GM21515 (cell line): ENCODE results near the gene DENND1A.
A peak's percentile ranks its signal among the peaks of the same experiment; 100 is the strongest.
"Not testable (repeated sequence)": the region's sequence is repeated elsewhere in the genome, so short reads cannot be mapped to it uniquely, and the experiment has no call there.

Experiments
- ATAC-seq: cut with Tn5 transposase; IDR thresholded peaks from one replicate; pipeline ENCODE4 v1.9.1; 2021; ENCODE audit not compliant: unreplicated experiment

Gene DENND1A

DNA sequence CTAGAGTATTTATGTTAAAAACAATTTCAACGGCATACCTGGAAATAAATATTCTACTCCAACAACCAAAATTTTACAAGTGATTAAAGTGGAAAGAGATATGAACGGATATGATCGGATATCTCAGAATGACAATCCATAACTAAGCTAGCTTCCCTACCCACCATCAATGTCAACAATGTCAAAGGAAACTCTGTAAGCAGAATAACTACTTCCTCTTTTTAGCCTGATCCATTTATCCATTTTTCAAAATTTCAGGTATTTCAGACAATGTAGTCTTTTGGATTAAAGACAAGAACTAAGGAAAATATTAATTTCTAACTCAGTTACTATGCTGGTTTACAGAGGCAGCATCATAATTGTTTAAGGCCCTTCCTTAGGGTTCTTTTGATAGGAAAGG is 188.7 kb downstream of the DENND1A start:
- no peak for ATAC-seq

DNA sequence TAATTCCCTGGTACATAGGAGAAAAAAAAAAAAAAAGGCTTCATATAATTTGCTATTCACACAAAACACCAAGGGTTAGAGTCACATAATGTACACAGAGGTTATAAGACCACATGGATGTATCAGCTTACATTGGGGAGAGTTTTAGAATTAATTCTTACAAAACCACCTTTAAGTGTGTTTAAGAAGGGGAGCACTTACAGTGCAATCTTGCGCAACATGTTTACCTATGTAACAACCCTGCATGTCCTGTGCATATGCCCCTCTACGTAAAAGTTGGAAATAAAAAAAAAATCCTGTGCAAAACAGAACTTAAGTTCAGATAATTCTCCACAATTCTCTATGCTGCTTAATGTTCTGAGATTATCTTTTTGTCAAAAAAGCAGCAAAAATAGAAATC is 190.0 kb downstream of the DENND1A start:
- no peak for ATAC-seq

DNA sequence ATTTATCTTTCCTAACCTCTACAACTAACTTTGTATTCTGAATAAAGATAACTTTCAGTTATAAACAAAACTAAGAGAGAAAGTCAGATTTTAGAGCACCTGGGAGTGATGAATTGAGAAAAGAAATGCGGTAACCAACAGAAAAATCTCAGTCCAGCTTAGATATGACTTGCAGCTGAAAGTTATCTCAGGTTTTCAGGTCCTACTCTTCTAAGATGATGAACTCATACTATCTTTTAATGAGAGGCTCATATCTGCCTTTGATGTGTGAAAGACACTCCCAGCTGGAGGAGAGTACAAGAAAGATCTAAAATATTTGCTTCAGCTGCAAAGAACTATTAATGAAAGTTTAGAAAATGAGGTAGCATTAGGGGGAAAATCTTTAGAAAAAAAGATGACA is 190.5 kb downstream of the DENND1A start:
- no peak for ATAC-seq

DNA sequence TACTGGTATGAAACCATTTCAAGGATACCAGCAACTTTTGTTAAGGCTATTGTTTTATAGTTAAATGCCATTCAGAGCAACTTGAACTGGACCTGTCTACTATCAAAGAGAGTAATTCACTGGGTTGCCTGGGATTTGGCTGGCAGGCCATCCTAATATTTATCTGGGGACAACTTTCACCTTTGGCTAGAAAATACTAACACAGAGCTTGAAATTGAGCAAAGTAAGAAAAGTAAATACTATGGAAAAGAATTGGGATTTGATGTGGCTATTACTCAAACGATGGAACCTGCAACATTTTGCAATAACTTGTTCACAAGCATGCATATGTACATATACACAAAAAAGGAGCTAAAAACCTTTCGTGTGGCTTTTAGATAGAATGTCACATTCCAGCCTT is 191.3 kb downstream of the DENND1A start:
- no peak for ATAC-seq

DNA sequence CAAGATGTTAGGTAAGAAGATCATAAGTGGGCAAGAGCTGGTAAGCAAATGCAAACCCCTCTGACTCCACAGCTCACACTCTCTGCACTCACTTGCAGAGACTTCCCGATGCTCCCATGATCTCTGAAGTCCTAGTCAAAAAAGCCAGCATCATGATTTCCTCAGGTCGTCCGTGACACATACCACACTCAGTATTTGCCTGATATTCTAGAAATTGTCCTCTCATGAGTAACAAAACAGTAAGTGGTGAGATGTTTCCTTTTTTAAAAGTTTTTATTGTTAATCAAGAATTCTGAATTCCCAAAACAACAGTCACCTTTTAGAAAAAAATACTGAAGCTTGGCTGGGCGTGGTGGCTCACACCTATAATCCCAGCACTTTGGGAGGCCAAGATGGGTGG is 194.6 kb downstream of the DENND1A start:
- ATAC-seq: no peak

DNA sequence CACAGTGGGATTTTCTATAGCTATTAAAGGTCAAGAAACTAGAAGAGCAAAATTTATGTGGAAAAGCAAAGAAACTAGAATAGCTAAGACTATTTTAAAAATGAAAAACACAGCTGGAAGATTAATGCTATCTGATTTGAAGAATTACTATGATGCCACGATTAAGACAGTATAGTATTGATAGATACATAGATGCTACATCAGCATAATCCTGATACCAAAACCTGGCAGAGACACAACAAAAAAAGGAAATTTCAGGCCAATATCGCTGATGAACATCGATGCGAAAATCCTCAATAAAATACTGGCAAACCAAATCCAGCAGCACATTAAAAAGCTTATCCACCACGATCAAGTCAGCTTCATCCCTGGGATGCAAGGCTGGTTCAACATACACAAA is 201.4 kb downstream of the DENND1A start:
- ATAC-seq: not testable (repeated sequence)

DNA sequence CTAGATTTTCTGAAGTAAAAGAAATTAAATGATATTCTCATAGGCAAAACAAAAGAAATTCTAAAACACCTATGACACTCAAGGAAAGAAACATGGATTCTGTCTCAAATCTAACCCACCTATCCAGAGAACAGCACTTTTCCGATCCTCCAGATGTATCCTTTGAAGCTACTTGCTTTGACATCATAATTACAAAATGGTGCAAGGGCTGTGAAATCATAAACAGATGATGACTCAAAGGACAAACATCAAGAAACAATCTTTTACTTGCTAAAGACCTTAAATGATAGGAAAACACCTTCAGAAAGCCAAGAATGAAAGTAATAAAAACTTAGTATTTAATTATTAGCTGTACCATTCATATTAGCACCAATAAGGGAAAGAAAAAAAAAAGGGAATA is 202.6 kb downstream of the DENND1A start:
- ATAC-seq: no peak

DNA sequence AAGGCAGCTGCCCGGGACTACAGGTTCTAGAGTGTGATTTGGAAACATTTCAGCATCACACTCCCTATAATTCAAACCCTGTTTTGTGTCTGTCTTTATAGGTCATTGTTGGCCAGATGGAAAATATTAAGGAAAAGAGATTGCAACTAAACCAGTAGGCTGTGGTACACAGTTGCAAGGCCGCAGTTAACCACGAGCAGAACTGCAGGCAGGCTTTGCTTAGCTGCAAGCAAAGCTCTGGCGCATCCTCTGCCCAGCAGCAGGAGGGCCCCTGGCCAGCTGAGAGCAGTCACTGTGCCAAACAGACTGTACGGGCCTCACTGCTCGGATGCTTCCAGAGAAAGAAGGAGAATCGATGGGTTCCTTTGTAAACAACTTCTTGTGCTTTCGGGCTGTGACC is 204.5 kb downstream of the DENND1A start:
- no peak for ATAC-seq

DNA sequence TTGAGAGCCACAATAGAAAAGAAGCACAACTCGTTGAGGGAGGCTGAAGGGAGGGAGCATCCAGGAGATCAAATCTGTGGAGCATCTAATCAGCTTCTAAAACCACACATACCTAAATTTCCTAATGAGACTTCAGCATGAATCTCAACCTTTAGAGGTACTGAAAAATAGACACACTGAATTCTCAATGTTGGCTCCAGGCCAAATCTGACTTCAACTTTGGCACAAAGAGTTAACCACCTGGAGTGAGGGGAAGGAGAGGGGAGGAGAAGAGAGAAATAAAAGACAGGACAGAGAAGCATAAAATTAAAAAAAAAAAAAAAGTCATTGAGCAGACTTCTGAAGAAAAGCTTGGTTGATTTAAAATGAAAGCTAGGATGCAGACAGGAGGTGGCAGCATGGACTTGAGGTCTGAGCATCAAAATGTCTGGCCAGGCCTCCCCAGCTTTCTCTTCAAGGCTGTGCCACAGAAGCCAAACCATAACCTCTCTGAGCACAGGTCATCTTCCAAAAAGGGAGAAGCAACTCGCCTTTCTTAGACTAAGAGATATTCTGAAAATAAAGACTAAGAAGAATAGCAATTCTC is 205.6 kb downstream of the DENND1A start:
- no peak for ATAC-seq

DNA sequence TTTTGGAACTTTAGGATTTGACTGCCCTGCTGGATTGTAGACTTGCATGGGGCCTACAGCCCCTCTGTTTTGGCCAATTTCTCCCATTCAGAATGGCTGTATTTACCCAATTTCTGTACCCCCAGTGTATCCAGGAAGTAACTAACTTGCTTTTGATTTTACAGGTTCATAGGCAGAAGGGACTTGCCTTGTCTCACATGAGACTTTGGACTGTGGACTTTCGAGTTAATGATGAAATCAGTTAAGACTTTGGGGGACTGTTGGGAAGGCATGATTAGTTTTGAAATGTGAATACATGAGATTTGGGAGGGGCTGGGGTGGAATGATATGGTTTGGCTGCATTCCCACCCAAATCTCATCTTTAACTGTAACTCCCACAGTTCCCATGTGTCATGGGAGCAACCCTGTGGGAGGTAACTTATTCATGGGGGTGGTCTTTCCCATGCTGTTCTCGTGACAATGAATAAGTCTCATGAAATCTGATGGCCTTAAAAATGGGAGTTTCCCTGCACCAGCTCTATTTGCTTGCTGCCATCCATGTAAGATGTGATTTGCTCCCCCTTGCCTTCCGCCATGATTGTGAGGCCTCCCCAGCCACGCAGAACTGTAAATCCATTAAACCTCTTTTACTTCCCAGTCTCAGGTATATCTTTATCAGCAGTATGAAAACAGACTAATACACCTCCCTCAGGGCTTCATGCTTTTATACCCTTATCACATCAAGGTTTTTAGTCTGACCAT is 206.6 kb downstream of the DENND1A start:
- no peak for ATAC-seq

DNA sequence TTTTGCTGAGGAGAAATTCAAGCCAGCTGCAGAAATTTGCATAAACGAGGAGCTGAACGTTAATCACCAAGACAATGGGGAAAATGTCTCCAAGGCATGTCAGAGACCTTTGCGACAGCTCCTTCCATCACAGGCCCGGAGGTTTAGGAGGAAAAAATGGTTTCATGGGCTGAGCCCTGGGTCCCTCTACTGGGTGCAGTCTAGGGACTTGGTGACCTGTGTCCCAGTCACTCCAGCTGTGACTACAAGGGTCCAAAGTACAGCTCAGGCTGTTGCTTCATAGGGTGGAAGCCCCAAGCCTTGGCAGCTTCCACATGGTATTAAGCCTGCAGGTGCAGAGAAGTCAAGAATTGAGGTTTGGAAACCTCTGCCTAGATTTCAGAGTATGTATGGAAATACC is 207.5 kb downstream of the DENND1A start:
- ATAC-seq: no peak

DNA sequence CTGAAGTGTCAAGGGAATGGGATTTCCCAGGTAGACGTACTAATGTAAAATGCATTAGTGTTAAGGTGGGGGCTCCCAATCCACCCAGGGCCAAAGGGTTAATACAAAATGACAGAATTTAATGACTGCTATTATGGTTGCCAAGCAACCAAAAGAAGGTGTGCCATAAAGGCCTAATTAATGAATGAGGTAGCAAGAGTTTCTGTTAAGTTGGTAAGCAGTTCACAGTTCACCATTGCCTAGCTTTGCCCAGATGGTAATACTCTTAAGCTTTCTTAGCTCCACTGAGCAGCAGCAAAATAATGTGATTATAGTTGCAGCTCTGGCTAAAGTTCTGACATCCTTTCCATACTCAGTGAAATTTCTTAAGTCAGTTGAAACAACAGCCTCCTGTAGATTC is 211.7 kb downstream of the DENND1A start:
- ATAC-seq: no peak

DNA sequence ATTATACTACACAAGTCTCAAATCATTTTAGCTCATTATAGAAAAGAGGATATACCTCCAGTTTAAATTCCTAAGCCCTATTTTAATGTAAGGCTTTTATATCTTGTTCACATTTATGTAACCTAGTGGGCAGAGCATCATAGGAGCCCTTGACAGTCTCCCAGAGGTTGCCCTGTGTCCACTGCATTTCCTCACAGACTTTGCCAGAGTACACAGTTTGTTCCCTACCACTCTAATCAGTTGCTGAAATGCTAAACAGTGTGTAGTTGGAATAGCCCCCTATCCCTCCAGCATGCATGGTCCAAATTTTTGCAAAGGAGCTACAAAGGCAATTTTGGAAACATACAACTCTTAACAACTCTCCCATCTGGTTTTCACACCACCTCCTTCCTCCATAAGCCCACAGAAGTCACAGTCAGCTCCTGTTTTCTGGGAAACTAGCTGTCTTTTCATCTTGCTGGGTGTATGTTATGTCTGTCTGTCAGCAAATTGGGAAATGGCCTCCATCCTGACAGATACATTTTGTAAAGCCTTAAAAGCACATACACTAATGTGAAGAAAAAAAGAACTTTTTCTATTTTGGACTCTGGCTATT is 212.2 kb downstream of the DENND1A start:
- no peak for ATAC-seq

DNA sequence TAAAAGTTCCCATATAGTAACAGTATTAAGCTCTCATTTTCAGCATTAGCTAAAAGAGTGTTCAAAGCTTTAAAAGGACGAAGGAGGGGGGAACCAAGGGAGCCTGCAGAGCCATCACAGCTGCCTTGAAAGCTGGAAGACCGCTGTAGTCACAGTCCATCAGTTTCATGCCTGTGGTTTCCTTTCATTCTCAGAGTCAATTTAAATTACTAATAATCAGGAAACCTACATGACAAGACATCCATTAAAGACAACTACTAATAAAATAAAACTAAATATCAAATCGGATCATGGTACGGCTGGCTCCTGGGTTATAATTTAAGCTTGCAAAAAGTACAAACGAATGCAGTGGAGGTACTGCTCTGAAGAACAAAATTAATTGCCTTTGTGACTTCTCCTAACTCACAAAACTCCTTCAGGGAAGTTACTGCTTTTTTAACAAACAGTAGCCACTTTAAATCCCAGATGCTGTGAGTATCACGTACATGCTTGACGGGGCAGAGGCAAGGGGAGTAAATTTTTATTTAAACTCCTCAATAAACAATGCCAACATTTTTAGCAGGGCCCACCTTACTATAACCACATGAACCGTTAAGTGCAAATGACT is 213.5 kb downstream of the DENND1A start:
- peak; percentile 51 for ATAC-seq

DNA sequence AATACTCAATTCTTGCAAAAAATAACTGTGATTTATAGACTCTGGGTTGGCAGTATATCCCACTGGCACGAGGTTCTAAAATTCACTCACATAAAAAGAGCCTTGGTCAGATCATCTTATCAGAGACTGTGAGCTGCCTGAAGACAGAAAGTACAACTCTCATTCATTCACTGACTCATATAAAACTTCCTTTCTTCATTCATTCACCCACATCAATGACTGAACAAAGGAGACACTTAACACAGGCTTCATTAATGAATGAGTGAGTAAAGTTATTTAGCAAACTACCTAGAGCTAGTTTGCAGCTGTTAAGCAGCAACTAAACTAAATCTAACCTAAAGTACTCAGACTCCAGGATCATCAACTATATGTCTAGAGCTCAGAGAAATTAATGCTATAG is 214.7 kb downstream of the DENND1A start:
- no peak for ATAC-seq

DNA sequence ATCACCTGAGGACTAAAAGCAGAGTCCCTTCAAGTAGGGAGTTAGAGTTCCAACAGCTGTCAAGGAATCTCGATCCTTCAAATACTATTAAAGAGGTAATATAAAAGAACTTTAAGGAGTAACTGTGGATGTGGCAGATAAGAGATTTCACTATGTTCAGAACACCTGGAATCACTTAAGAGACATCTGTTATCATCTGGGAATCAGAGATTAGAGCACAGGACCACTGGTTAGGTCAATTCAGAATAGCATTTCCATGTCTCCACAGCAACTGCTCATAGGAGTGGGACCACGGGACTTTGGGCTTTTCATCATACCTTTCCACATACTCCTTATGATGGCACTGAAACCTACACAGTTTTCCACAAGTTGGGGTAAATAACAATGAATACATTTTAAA is 216.6 kb downstream of the DENND1A start:
- no peak for ATAC-seq

DNA sequence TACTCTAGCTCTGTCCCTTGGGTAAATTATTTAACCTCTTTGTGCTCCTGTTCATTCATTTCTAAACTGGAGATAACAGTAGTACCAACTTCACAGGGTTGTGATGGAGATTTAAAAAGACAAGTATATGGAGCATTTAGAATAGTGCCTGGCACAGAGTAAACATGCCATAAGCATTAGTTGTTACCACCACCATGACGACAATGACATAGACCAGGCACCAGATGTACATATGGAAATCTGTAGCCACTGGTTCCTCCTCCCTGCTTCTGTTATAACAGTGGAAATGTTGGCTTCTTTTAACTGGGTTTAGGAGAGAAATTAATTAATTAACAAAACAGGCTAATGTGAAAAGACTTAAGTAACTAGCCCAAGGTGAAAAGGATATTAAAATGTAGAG is 217.5 kb downstream of the DENND1A start:
- ATAC-seq: no peak

DNA sequence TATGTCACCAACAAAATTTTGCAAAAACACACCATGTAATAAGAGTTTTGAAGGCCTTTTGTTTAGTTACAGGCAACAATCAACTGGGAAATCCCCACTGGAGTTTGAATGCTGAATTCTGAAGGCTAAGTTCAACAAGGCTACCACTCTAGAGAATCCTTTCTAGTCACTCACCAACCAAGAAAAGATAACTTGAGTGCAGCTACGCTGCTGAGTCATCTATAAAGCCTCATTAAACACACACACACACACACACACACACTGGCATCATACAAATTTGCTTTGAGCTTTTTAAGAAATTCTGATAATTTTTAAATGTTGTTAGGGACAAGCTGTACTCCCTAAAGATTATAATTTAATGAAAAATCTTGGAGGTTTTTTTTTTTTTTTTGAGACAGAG is 219.6 kb downstream of the DENND1A start:
- ATAC-seq: no peak

DNA sequence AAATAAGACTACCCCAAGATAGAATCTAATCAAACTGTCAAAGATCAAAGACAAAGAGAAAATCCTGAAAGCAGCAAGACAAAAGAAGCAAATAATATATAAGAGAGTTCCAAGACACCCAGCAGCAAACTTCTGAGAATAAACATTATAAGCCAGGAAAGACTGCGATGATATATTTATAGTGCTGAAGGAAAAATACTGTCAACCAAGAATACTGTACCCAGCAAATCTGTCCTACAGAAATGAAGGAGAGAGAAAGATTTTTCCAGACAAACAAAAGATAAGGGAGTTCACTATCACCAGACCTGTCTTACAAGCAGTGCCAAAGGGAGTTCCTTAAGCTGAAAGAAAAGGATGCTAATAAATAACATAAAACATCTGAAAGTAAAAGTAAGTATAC is 227.4 kb downstream of the DENND1A start:
- no peak for ATAC-seq

DNA sequence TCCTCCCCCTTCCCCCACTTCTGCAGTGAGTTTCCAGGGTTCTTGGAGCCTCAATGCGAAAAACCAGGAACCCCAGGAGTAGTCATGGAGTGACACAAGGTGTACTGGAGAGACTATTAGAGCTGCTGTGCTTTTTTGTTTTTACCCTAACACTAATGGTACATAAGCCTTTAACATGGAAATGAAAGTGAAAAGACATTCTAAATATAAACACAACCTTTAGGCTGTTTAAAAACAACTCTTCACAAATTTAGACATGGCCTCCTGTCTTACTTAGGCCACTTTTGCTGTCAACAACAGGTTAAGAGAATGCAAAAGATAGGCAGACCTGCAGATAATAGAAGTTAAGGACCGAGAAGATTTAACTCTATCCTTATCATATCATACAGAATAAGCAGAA is 232.2 kb downstream of the DENND1A start:
- ATAC-seq: no peak

DNA sequence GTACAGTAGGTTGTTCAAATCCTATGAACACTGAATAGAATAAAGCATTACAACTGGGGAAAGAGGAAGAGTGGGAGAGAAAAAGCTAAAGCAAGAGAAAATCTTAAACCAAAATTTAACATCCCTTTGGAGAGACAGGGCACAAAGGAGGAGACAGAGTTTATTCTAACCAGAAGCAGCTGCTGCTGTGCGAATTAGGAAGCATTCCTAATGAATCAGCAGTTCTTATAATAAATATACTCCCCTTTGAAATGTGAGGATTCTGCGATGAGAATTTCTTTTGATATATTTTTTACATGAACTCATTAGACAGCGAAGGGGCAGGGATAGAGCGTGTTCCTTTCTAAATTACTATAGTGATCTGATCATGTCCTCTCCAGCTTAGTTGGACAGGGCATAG is 233.4 kb downstream of the DENND1A start:
- ATAC-seq: no peak

DNA sequence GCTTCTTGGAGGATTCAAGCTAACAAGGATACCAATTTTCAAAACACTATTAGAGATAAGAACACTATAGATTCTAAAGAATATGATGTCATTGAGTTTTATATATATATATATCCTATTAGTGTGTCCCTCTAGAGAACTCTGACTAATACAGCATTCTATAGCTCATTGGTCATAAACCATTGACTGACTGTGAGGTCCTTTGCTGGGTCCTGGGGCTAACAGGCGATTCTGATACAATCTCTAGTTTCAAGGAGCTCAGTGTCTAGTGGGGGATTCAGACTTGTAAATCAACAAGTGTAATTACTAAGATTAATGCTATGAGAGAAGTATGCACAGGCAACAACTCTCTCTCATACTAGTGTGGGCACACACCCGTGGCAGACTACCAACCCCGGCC is 234.5 kb downstream of the DENND1A start:
- no peak for ATAC-seq
